HG03565 (cell line): ENCODE results near the gene AFF3.

Experiments
- ATAC-seq: cut with Tn5 transposase; IDR thresholded peaks from one replicate; pipeline ENCODE4 v1.9.1; 2021; ENCODE audit warnings: mild to moderate bottlenecking, moderate library complexity; ENCODE audit not compliant: unreplicated experiment

AFF3 gene

DNA sequence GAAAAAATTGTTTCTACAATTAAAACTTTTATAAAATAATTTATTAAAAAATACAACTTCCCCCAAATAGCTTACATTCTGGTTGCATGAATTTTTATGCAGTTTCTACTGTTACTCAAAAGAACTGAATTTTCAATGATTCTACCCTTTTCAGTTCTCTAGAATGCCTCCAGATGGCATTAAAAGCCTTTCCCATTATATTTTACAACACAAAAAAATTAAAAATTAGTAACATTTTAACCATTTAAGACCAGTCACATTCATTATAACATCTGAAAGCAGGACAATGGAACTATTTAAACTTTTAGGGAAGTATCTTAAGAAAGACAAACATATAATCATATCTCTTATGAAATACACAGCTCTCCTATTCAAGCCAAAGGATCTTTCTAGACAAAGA is 416.6 kb downstream of the AFF3 start:
- no peak for ATAC-seq

DNA sequence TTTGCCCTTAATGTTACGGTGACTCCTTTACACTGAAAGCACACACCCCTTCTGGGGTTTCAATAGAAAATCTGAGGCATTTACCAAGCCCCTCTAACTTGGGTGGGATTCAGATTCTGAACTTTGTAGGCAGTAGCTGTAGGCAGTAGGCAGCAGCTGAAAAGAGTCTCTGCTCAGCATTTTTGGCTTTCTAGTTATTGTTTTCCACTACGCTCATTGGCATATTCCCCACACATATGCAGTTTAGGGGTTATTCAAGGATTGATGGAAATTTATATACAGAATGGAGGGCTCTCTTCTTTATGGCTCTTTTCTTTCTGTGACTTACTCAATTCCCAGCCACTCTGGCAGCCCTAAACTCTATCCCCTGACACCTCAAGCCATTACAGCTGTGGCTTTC is 419.9 kb downstream of the AFF3 start:
- no peak for ATAC-seq

DNA sequence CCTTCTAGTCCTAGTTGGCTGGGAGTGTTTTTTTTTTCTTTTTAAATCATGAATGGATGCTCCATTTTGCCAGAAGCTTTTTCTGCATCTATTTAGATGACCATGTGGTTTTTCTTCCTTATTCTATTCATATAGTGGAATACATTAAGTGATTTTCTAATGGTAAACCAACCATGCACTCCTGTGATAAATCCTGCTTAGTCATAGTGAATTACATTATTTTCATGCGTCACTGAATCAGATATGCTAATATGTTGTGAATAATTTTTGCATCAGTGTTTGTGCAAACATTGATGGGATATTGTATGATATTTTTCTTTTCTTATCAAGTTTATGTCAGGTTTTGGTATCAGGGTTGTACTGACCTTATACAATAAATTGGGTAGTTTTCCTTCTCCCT is 423.3 kb downstream of the AFF3 start:
- no peak for ATAC-seq

DNA sequence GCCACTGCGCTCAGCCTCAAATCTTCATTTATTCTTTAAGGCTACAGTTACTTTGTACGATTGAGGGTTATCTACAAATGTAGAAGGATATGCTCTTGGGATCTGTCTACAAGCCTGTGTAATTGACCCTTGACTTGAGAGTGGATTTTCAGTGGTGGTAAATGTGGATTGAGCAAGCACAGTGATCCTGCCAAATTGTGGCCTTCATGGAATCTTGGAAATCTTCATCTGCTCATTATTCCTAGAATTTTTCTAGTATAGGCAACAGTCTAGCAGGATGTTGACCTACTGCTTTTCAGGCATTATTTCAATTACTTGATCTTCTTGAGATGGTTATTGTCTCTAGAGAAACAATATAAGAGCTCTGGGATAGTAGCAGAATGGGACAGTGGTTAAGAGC is 426.4 kb downstream of the AFF3 start:
- ATAC-seq: no peak

DNA sequence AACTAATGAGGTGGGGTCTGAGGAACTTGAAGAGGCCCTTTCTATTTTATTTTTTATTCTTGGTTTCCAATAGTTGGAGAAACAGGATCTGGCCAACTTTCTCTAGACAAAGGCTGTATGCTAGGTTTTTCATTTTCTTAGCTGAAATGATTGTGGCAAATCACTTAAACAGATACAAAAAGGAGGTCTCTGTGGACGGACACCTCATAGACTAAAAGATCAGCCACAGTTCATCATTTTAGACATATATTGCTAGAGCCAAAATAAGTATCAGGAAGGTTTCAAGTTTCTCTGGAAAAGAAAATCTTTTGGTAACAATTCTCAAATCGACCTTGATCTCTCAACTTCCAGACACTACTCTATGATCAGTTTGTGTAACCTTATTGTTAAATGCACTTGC is 428.0 kb downstream of the AFF3 start:
- no peak for ATAC-seq

DNA sequence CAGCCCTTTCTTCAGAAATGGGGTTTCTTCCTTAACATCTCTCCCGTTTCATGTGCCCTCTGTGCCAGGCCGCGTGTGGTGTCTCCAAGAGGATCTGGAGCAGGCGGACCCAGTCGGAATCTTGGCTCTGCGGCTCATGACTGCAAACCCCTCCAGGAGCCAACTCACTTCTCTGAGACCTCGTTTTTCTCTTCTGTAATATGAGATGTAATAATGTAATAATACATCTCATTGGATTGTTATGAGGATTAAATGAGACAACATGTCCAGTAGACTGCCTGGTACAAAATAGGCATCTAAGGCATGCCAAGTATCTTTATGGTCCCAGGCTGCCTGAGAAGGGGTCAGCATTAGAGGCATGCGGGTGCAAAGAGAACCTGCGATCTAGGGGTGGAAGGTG is 431.2 kb downstream of the AFF3 start:
- no peak for ATAC-seq

DNA sequence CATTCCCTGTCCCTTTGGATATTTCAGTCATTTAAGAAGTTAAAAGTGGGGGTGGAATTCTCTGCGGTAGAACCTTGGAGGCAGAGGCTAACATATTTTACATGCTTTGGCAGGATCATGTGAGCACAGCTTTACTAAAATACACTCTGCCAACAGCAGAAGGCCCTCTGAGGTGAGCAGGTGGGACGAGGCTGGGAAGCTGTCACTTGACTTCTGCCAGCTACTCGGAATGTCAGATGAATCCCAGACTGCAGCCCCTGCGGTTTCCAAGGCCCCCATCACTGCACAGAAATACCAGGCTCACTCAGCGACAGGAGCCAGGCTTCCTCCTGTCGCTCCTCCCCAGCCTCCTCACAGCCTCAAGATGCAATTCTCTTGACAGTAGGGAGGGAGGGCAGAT is 431.7 kb downstream of the AFF3 start:
- ATAC-seq: no peak

DNA sequence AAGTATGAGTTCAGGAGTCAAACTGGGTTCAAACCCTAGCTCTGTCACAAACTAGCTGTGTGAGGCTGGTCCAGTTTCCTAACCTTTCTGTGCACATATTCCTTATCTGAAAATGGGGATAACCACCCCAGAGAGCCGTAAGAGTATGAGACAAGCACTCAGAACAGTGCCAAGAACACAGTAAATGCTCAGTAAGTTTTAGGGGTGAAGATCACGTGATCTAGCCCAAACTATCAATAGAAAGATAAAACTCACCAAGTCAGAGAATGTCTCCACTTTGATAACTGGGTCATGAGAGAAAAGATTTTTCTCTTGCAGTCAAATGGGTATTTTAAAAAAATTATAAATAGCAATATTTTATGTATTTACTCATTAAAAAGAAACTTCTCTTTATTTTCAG is 433.2 kb downstream of the AFF3 start:
- no peak for ATAC-seq

DNA sequence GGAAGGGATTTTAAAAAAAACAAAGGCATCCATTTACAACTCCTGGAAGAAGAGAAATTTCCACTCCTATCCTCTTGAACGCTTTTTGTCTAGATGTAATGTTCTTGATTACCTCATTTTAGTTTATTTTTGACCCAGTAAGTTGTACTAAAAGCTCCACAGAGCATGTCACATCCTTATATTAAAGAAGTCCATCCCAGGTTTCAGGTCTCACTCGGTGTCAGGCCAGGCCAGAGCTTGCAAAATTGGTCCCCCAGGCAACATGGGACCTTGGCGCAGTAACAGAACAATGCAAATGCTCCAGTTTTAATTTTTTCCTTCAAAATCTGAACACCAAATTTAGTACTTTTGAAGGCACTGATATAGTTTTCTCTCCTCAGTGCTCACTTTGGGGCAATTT is 434.2 kb downstream of the AFF3 start:
- ATAC-seq: no peak

DNA sequence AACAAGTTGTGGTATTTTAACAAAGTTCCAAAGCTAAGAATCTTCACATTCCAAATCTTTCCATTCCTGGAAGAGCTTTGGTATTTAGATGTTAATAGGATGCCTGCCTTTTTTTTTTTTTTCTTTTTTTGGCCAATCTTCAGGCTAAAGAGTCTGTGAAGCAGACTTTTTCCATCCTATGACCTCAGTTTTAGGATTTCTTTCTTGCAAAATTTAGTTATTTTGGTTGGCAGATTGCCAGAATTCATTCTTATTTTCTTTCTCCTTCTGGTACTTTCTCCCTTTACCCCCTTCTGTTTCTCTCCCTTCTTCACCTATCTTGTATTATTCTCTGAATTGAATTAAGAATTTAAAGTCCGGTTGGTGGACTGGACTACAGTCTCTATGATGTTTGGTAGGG is 434.8 kb downstream of the AFF3 start:
- ATAC-seq: no peak

DNA sequence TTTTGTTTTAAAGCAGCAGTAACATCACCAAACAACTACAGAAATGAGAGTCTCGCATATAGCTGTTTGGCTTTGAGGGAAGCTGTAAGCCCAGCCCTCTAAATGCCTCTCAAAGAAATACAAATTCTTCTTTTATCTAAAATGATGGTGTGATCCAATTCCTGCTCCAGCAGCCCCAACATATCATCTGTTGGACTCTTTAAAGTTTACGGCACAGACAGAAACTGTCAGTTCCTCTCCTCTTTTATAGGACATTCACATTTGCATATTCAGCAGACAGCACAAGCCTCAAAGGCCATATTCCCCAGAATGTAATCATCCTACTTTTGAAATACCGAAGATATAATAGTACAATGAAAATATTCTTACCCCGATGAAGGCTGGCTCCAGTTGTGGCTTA is 435.7 kb downstream of the AFF3 start:
- ATAC-seq: no peak

DNA sequence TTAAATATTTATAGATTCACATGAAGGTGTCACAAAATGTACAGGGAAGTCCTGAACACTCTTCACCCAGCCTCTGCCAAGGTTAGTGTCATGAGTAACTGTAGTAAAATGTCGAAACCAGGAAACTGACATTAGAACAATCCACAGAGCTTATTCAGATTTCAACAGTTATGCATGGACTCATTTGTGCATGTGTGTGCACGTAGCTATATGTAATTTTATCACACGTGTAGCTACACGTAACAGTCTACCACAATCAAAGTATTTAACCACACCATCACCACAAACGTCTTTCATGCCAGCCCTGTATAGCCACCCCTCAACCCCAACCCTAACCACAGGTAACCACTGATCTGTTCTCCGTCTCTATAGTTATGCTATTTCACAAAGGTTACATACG is 440.9 kb downstream of the AFF3 start:
- no peak for ATAC-seq

DNA sequence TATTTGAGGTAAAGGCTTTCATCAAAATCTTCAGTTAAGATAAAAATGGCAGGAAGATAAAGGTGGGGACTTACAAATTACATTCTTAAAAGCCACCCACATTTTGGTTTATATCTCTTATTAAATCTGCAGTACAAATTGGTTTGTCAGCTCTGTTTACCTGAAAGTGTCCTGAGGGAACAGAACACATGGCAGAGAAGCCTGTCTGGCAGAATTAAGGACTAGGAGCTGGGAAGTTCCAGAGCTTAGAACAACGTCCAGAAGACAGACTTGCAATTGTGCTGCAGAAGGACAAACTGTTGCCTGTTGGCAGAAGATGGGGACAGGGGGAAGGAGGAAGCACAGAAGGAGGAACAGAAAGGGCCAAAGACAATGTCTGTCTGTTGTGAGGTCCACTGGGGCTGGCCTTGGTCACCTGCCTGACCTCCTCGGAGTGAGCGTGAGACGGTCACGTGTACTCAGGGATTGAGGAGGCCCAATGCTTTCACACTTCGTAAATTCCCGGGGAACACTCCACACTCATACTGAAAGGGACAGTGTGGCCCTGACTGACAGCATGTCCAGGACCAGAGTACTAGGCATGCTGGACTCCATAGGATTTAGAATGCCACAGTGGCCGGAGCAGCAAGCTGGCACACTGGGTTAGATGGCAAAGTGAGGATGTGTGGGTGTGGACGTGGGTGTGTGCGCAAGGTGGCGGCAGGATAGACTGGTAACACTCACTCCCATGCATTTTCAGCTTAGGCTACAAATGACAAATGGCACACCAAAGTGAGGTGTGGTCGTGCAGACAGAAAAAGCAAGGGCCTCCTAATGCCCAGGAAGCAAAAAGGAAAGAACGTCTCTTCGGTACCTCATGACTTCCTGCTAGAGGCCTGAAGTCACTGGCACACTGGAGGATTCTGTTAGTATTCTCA is 441.6 kb downstream of the AFF3 start:
- ATAC-seq: no peak

DNA sequence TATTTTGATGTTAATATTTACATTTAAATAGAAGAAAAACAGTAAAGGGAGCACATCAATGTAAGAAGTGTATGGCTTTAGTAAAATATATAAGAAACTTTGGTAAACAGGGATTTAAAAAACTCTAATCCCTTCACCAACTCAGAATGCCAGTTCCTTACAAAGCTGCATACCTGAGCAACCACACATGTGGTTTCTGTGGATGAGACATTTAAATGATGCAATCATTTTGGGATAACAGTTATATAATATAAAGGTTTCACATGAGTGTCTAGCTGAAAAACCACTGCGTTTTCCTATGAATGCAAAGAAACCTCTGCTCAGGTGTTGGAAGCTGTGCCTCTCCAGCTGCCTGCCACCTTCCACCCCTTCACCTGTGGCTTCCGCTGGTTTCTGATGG is 443.5 kb downstream of the AFF3 start:
- ATAC-seq: no peak

DNA sequence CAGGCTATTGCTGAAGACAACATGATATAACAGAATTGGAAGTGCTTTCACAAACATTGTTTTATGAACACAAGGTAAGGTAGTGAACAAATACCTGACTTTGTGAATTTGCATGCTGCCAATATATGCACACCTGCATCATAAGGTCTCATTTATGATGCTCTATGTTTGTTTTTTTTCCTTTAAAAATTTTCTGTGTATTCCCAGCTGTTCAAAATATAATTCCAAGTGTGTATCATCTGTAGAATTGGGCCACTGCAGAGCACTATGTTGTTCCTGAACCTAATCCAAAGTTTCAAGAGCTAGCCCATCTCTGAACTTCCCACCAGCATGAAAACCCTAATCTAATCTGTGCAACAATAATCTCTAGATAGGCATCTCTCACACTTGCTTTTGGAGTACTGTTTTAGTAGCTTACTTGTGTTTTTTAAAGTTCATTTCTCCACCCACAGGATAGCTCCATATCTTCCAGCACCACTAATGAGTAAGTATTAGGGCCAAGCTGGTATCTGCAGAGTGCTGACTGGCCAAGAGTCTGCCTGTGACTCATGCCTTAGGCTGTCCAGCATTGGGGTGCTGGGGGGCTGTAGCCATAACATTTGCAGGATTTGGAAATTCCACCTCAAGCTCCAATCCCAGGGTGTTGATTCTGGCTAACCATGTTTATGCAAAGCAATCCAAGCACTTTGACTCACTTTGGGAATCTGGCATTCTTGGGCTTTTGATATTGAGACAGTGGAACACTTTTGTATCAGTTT is 444.4 kb downstream of the AFF3 start:
- no peak for ATAC-seq

DNA sequence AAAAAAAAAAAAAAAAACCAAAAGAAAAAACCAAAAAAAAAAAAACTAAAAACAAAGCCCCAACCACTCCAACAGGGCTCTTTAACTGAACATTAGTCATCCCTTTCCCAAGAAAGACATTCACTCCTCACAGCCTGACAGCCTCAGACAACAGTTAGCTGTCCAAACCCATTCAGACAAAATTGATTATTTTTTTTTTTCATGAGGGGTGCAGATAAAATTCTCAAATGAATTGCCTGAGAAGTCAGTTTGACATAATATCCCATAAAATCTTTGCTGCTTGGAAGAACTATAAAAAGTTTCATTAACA is 446.5 kb downstream of the AFF3 start:
- ATAC-seq: no peak

DNA sequence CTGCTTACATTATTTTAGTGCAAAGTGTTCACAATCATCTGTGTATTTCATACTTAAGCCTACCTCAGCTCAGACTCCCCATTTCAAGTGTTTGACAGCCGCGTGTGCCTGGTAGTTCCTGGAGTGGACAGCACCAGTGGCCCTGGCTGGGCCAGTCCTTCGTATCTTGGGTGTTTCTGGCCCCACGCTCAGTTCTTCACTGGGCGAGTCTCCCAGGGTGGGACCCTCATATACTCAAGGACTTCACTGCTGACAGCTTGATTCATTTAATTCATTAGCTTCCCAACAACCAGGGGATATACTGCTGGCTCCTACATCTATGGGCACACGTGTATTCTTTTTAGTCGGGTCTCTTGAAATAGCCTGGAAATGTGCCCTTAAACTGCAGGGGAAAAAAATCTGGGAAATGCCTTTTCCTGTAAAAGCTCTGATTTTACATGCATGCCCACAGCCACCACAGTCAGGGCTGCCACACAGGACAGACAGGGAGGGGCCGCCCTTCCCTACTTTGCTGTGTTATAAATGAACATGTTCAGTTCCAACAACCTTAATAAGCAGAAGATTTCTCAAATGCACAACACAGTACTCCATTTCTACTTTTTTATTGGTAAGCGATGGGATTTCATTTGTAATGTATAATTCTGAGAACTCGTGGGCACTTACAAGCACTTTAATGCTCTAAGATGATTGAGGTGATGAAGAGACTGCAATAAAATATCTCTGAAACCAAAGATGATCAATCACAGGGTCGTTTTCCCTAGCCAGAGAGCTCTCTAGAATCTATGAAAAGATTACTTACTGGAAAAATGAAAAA is 447.1 kb downstream of the AFF3 start:
- no peak for ATAC-seq

DNA sequence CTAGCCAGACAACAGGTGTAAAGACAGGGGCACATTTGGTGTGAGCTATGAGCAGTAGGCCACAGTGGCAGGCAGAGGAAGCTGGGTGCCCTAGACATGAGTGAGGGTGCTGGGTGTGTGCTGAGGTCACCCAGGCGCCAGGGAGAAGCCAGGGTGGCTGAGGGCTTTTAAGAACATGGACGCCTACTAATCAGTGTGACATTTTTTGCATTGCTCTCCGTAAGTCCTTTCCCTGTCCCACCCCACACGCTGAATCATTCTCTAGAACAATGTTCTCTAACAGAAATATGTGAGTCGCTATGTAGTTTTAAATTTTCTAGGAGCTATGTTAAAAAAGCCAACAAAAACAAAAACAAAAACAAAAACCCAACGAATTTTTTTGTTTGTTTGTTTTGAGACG is 448.1 kb downstream of the AFF3 start:
- ATAC-seq: no peak

DNA sequence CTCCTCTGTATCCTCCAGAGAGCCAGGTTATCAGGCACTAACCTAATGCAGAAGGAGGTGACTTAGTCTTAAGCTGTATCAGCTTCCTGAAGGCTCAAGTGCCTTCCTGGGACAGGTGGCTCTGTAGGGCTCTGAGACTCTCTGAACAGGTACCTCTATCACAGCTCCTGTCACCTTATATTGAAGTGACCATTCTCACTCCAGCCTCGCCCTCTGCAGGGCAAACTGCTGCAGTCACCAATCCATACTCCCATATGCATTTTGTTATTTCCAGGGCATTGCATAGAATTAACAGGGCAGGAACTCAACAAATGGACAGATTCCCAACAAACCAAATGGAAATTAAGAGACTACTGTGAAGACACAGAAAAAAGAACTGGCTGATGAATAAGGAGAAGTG is 449.6 kb downstream of the AFF3 start:
- ATAC-seq: no peak

DNA sequence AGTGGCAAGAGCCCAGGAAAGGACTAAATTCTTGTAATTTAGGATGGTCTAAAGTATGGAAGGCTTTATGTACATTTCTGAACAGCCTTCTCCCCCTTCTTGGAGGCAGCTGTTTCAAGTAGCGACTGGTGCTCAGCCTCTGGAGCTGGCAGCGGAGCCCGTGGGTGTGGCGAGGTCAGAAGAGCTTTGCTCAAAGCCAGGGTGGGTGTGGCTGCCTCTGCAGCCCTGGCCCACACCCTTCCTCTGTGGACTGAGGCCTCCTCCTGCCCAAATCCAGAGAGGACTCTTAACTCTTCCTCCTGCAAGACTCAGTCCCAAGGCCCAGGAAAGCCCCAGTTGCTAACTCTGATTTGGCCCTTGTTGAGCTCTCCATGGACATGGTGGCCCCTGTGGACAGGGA is 450.5 kb downstream of the AFF3 start:
- ATAC-seq: no peak

DNA sequence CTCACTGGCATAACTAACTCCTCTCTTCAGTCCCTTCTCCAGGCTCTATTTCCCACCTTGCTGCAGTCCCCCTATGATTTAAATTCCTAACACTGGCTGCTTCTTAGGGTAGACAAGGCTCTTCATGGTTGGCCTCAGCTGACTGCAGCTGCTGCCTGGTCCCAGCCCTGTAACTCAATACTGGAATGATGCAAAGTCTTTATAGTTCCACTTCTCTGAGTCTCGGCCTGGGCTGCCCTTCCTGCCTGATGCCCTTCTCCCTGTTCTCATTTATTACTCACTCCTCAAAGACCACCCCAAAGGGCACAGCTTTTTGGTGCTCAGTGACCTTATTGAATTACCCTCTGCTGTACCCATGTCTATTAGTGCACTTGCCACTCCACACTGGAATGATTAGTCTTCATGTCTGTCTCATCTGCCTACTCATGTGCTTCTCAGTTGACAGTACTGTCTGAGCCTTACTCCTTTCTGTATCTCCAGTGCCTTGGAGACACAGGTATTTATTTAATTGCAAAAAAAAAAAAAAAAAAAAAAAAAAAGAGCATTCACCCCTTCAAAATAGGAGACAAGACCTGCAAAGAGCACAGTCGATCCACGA is 453.1 kb downstream of the AFF3 start:
- ATAC-seq: no peak
